HL-60 (cell line): Measurements from ENCODE around the gene CNTNAP5.

Experiments
- DNase-seq, 2 experiments: peaks; one replicate each; pipeline ENCODE4 v3.0.0-alpha.2; 2010 to 2020; ENCODE audit warnings: low read depth in 1 of 2, low spot score in 1 of 2
- H3K27ac ChIP-seq: fragments of 250-450 bp; sonication (Bioruptor Pico); replicated peaks from 2 replicates; pipeline ENCODE4 v1.5.1; 2020; ENCODE audit warnings: mild to moderate bottlenecking, moderate library complexity
- H3K27me3 ChIP-seq: fragments of 250-450 bp; sonication (Bioruptor Pico); 2 replicates; pipeline ENCODE4 v1.5.1; 2021; ENCODE audit warnings: mild to moderate bottlenecking, moderate library complexity; ENCODE audit not compliant: insufficient read depth, poor library complexity, severe bottlenecking
- H3K4me3 ChIP-seq: replicated peaks from 2 replicates; pipeline ENCODE4 v1.5.1; 2011; ENCODE audit warnings: mild to moderate bottlenecking, control low read depth, low read length; ENCODE audit not compliant: insufficient read depth
- GABPA ChIP-seq: IDR thresholded peaks from 2 replicates; pipeline ENCODE4 v1.6.1; 2012; ENCODE audit warnings: low read depth
- POLR2AphosphoS5 ChIP-seq: IDR thresholded peaks from 2 replicates; pipeline ENCODE4 v1.6.1; 2012; ENCODE audit warnings: low read depth
- SPI1 ChIP-seq: IDR thresholded peaks from 2 replicates; pipeline ENCODE4 v1.6.1; 2012; ENCODE audit warnings: low read depth, mild to moderate bottlenecking, borderline replicate concordance
- TF ChIP-seq, protein P1 (sequence below): IDR thresholded peaks from one replicate; pipeline ENCODE4 v1.5.1; 2011; ENCODE audit warnings: low read length, control low read depth, inconsistent platforms; ENCODE audit not compliant: insufficient read depth
- TF ChIP-seq, protein P2 (sequence below): IDR thresholded peaks from 2 replicates; pipeline ENCODE4 v1.6.1; 2012; ENCODE audit warnings: low read depth; ENCODE audit not compliant: insufficient replicate concordance

Gene CNTNAP5

DNA sequence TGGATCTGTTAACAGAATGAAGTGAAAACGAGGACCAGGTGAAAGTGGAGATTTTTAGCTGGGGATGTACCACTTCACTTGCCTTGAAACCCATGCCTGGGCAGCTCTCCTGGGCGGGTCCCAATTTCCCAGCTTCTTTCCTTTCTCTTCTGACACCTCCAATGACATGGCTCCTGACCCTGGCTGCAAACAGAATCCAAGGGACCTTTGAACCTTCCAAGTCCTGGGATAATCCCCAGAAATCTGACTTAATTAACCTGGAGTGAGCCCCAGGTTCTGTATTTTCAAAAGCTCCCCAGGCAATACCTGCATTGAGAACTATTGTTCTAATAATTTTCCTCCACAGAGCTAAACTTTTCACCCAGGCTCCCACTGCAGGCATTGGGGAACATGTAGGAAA, 495.9 kb downstream of the CNTNAP5 start:
- H3K27ac ChIP-seq: no peak overlapping the region
- TF ChIP-seq, protein P1, sequence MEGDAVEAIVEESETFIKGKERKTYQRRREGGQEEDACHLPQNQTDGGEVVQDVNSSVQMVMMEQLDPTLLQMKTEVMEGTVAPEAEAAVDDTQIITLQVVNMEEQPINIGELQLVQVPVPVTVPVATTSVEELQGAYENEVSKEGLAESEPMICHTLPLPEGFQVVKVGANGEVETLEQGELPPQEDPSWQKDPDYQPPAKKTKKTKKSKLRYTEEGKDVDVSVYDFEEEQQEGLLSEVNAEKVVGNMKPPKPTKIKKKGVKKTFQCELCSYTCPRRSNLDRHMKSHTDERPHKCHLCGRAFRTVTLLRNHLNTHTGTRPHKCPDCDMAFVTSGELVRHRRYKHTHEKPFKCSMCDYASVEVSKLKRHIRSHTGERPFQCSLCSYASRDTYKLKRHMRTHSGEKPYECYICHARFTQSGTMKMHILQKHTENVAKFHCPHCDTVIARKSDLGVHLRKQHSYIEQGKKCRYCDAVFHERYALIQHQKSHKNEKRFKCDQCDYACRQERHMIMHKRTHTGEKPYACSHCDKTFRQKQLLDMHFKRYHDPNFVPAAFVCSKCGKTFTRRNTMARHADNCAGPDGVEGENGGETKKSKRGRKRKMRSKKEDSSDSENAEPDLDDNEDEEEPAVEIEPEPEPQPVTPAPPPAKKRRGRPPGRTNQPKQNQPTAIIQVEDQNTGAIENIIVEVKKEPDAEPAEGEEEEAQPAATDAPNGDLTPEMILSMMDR: no peak
- no peak for TF ChIP-seq SPI1

DNA sequence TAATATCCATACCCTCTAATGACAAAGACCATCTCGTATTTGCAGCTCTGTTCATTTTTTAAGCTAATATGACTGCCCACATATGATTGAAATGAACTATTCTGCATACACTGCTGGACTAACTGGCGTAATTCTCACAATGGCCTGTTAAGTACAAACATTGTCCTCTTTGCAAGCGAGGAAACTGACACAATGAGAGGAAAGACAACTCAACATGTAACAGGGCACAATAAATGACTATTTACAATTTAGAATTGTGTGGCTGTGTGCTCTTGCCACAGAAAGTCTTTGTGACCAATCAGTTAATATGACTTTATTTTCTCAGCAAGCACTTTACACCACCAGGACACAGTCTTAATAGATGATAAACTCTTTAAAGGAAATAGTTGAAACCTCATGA, 498.0 kb downstream of the CNTNAP5 start:
- Histone ChIP-seq H3K27ac (no peak overlapping the region), H3K4me3 (no peak overlapping the region), H3K27me3 (no peaks in the 10 kb centered on the region)
- TF ChIP-seq, protein P2, sequence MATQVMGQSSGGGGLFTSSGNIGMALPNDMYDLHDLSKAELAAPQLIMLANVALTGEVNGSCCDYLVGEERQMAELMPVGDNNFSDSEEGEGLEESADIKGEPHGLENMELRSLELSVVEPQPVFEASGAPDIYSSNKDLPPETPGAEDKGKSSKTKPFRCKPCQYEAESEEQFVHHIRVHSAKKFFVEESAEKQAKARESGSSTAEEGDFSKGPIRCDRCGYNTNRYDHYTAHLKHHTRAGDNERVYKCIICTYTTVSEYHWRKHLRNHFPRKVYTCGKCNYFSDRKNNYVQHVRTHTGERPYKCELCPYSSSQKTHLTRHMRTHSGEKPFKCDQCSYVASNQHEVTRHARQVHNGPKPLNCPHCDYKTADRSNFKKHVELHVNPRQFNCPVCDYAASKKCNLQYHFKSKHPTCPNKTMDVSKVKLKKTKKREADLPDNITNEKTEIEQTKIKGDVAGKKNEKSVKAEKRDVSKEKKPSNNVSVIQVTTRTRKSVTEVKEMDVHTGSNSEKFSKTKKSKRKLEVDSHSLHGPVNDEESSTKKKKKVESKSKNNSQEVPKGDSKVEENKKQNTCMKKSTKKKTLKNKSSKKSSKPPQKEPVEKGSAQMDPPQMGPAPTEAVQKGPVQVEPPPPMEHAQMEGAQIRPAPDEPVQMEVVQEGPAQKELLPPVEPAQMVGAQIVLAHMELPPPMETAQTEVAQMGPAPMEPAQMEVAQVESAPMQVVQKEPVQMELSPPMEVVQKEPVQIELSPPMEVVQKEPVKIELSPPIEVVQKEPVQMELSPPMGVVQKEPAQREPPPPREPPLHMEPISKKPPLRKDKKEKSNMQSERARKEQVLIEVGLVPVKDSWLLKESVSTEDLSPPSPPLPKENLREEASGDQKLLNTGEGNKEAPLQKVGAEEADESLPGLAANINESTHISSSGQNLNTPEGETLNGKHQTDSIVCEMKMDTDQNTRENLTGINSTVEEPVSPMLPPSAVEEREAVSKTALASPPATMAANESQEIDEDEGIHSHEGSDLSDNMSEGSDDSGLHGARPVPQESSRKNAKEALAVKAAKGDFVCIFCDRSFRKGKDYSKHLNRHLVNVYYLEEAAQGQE: no peak
- TF ChIP-seq, protein P1: no peak
- TF ChIP-seq GABPA (no peak), POLR2AphosphoS5 (no peak), SPI1 (no peak)
- no peak for DNase-seq

More for the DNA sequence above, 495.9 kb downstream of the CNTNAP5 start:
- Histone ChIP-seq H3K27me3 (no peaks in the 10 kb centered on the region), H3K4me3 (no peak overlapping the region)
- no peak for DNase-seq

DNA sequence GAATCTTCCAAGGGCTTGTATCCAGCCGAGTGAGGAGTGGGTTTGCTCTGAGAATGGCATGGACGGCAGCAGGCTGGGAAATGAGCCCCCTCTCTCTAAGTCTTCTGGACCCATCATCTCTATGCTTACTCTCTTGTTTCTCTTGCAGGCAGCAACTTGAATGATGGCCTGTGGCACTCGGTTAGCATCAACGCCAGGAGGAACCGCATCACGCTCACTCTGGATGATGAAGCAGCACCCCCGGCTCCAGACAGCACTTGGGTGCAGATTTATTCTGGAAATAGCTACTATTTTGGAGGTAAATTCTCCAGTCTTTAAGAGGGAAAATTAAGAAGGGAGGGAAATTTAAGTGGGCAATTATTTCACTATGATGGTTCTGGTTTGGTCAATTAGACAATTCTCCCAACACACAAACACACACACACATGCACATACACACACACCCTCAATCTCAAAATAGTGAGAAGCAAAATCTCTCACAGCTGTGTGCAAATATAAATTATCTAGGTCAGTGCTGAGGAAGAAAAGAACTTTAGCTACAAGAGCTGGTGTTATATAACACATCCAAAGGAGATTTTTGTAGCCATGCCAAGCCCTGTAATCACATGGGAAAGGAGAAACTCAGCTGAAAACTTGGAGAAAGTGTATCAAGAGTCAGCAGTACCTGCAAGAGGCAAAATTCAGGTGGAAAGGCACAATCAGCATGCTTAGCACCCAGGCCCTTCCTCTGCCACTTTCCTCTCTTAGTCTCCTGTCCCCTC, 499.2 kb downstream of the CNTNAP5 start:
- Histone ChIP-seq H3K27me3 (no peaks in the 10 kb centered on the region), H3K27ac (no peak overlapping the region), H3K4me3 (no peak overlapping the region)
- TF ChIP-seq GABPA (no peak), SPI1 (no peak), POLR2AphosphoS5 (no peak)
- TF ChIP-seq, protein P2: no peak
- TF ChIP-seq, protein P1: no peak
- DNase-seq: no peak

DNA sequence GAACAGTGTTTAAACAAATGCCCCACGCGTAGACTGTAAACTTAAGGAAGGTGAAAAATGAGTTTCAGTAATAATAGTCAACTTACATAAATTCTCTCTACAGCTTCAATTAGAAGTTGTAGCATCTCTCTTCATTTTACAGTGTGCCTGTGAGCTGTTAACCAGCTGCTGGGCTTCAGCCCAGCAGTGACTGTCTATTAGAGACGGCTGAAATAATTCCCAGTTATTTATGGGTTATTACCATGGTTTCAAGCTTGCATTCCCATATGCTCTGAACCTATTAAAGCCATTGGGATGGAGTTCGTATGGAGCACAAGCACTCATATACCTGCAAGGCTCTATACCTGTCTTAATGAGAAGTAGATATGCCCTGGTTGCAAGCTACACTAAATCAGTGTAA, 501.1 kb downstream of the CNTNAP5 start:
- no peak for DNase-seq
- TF ChIP-seq POLR2AphosphoS5: no peak
- Histone ChIP-seq H3K27ac (no peak overlapping the region), H3K27me3 (no peaks in the 10 kb centered on the region), H3K4me3 (no peak overlapping the region)
